HG03520 (cell line): ENCODE results near the gene JDP2.

Experiments
- ATAC-seq: cut with Tn5 transposase; IDR thresholded peaks from one replicate; pipeline ENCODE4 v1.9.1; 2021; ENCODE audit warnings: mild to moderate bottlenecking, moderate library complexity; ENCODE audit not compliant: unreplicated experiment

Gene JDP2

DNA sequence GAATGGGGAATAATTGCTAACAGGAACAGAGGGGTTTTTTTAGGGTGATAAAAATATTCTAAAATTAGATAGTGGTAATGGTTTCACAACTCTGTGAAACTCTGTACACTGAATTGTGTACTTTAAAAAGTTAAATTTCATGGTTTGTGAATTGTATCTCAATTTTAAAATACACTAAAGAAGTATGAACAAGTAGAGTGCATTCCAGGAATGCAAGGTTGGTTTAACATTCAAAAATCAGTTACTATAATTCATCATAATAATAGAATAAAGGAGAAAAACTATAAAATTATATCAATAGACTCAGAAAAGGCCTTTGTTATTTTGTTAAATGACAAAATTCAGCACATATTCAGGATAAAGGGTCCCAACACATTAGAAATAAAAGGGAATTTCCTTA lies 83.4 kb downstream of the JDP2 start:
- ATAC-seq: no peak

DNA sequence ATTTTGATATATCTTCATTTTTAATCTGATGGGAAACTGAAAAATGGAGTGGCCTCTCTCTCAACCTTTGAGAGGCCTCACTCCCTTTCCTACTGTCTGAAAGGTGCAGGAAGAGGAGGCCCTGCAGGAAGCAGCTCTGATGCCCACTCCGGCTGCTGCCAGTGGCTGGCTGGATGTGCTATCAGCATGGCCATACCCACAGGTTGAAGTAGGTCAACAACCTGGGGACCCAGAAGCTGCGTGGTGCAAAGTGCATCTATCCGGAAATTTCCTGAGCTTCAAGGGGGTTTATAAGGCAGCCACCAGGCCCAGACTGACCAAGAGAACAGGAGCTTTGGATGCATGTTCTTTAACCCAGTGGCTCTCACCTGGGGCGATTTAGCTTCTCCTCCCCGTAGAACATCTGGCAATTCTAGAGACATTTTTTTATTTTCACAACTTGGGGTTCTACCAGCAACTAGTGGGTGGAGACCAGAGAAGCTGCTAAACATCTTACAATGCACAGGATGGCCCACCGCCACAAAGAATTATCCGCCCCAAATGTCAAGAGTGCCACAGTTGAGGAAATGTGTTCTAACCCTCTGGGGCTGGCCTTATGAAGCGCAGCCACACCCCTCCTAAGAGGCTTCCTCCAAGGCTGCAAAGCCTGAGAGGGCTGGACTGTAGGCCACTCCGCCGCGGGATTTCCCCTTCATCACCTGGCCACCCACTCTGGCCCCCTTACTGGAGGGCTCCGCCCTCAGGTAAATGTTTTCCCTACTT lies 86.3 kb downstream of the JDP2 start:
- ATAC-seq: no peak

DNA sequence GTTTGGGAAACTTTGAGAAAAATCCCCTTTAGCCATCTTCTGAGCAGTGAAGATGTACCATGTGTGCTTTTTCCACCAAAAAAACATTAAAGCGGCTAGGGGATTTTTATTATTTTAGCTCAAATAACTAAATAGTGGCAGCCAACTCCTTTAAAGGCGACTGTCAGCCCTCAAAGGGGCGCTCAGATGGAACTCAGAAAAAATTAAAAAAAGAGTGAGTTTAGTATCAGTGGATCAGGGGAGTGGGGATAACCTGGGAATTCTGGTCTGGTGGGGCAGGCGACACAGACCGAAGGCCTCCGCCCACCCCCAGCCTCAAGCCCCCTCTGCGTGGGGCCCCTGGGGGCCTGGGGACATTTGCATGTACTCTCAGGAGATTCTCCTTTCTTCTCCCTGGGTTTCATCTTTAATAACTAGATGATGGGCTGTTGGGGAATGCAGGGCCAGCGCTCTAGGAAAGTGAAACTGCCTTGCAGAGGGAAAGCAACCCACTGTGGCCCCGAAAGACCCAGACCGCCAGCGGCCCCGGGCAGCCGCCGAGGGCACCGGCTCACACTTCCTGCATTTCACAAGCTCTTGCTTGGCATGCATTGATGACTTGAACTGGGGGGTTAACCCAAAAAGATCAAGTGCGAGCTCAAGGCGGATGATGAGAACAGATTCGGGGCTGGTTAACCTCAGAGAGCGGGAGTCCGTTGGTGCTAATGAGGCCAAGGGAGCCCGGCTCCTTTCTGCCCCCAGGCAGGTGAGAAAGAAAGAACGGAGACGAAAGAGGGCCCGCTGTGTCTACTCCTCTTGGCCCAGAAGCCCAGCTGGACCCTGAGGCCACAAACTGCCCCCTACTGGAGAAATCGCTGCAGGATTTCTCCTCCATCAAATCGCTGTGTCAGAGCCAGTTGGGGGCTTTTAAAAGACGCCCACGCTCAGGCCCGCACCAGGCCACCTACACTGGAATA lies 87.1 kb downstream of the JDP2 start:
- ATAC-seq: no peak

DNA sequence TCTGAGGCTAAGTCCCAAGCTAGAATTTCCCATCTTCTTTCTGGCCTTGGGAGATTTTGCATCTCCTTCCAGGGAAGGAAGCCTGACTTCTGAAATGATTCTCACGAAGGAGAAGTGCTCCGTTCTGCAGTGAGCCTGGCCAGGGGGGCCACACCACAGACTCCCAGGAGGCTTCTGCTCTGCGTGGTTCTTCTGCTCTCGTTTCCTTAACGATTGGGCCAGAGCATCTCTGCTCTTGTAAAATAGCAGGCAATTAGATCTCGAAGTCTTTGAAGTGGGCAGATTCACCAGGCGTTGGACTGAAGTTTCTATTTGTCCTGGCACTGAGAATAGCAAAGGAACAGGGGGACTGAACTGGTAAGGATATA lies 87.8 kb downstream of the JDP2 start:
- no peak for ATAC-seq

DNA sequence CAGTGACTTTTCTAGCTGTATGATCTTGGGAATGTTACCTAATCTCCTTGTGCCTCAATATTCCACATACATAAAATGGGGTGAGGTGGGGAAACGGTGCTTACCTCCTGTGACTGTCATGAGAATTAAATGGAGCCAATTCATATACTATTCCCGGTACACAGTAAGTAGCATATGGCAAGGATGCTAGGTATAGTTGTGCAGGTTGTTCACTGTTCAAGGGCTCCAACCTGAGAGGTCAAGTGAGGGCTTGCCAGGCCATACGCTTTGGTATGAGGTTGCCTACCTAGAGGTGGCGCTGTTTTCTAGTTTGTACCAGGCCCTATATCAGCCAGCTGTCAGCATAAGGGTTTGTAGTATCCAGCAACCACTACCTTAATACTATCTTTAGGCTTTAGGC lies 90.8 kb downstream of the JDP2 start:
- ATAC-seq: no peak

DNA sequence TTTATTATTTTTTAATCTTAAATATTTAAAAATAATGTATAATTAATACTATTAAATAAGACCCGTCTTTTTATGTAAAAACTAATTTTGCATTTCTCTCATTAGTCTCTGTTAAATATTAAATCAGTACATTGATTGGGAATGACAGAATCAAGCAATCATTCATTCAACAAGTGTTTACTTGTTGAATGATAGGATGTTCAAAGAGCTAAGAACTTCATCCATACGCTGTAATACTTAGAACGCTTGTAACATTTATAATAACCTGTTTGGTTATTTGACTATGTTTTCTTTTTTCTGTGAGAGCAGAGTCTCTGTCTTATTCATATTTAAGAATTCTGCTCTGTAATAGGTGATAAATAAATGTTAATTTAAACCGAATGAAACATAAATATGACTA lies 91.6 kb downstream of the JDP2 start:
- no peak for ATAC-seq

DNA sequence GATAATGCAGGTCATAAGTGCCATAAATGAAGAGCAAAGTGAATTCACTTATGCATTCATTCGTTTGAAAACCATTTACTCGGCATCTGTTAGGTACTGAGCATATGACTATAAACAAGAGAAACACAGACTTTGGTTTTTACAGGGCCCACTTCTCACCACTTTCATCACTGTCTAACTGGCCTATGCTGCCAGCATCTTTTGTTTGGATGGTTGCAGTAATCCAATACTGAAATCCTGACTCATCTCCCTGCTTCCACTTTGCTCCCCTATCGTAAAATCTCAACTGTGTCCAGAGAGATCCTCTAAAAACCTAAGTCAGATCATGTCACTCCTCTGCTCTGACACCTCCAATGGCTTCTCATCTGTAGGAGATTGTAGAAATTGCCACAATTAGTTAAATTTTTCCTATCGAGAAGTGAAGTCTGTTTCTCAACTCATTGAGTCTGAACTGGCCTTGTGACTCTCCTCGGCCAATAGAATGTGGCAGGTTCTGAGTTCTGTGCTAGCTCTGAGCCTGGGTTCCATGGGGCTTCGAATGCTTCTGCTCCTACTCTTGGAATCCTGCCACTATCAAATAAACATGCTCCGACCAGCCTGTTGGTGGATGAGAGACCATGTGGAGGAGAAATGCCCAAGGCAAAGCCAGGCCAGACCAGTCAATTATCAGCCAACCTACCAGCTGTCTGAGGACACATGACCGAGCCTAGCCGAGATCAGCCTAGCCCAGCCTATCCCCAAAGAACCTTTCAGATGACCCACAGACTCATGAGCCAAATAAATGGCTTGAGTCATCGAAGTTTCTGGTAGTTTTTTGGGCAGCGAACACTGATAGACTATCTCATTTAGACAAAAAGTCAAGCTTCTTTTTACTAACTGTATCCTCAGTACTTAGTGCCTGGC lies 92.3 kb downstream of the JDP2 start:
- ATAC-seq: no peak

DNA sequence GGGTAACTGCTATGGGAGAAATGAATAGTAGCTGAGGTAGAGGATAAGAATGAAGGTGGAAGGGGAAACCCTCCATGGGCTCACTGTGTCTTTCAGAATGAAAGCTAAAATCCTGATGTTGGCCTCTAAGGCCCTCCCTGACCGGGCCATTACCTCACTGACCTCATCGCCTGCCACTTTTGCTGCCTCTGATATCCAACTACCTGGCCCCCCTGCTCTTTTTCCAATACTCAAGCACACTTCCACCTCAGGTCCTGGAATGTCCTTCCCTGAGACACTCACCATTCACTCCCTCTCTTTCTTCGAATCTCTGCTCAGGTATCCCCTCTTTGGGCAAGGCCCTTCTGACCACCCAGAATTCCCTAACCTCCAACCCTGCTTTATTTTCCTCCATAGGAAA lies 93.0 kb downstream of the JDP2 start:
- no peak for ATAC-seq

DNA sequence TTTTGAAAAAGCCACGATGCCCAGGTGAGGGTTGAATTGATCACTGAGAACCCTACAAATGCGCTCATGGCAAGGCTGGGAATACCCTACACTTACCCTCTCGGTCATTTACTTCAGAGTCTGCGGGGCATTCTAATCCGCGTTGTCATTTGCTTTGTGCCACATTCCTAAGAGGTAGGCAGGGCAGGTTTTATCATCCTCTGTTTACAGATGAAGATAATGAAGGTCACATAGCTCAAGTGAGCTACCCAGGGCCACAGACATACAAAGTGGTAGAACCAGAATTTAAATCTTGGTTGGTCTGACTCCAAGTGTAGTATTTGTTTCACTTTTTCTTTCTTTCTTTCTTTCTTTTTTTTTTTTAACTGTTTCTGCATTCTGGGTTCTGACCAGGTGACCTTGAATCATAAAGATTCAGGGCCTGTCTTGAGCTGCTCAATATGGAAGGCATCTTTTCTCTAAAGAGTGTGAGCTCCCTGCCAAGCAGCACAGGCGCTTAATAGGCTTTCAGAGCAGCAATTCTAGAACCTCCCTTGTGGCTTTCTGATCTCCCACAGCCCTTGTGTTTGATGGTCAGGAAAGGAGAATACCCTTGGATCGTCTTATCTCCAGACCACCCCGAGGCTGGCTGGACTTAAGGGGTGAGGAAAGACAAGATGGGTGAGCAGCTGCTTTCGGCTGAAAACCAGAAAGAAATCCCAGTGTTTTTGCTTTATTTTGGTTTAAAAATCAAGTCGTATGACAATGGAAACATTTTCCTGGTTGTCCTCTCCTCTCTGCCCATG lies 93.8 kb downstream of the JDP2 start:
- no peak for ATAC-seq

DNA sequence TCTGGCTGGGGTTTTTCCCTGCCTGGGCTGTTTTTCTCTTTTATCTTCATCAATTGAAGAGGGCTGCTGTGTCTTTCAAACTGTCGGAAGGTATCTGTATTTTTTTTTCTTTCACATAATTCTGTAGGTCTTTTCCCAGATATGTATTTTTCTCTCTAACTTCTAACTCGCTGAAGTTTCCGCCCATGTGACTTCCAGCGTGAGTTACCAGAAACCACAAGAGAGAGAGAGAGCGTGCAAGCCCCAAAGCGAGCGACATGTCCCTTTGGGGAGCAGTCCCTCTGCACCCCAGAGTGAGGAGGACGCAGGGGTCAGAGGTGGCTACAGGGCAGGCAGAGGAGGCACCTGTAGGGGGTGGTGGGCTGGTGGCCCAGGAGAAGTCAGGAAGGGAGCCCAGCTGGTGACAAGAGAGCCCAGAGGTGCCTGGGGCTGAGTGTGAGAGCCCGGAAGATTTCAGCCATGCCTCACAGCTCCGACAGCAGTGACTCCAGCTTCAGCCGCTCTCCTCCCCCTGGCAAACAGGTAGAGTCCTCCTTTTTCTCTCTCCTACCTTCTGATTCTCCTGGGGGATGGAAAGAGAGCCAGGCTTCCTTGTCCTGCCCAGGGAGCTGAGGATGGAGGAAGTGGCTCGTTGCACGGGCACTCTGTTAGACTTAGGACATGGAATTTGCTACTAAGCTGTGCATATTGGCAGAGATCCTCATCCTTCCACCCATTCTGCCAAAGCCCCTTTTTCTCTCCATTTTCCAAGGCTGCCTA lies 94.6 kb downstream of the JDP2 start, which contains the start of gene BATF:
TSS of gene BATF (plus strand) at position 246 of the 759 bp plus-strand sequence. CDS start at position 460, 214 bp downstream.
- ATAC-seq: peak; percentile 41

DNA sequence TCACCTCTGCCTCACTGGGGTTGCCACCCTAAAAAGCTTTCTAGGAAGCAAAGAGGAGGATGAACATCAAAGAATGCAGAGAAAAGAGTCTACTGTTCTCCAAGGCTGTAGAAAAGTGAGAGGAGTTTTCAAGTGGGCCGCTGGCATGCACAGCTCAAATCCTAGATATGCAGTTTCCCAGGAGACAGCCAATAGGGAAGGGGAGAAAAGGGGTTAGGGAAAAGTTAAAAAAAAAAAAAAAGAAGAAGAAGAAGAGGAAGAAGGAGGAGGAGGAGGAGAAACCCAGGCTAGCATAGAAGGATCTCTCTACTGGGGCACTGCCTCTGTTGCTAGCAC lies 95.1 kb downstream of the JDP2 start:
- ATAC-seq: no peak
